CD14-positive monocyte (primary cell): ENCODE data around the gene ABCG2. TPM values are rescaled to one million over a fixed set of nuclear protein-coding genes. Genes with fewer than 3 reads are reported as not detected.

Experiments
- DNase-seq, 3 donors: peaks; one replicate each; pipeline ENCODE4 v3.0.0-alpha.2; 2011 to 2022
- H2AFZ ChIP-seq: 2 replicates; pipeline ENCODE4 v1.6.0; 2012; ENCODE audit warnings: mild to moderate bottlenecking, low read depth, low read length, inconsistent platforms; ENCODE audit not compliant: insufficient read depth, poor library complexity, severe bottlenecking
- H3K27ac ChIP-seq, 2 donors: 1 replicate in 1 of 2; 2 replicates in 1 of 2; pipeline ENCODE4 v1.5.1; 2012 to 2013; ENCODE audit warnings: low read length in 2 of 2, control low read depth in 1 of 2, inconsistent platforms in 1 of 2, low read depth in 1 of 2, mild to moderate bottlenecking in 1 of 2
- H3K27me3 ChIP-seq, 2 donors: one replicate each; pipeline versions ENCODE4 v1.6.0 to v1.6.1; 2011 to 2013; ENCODE audit warnings: low read length in 2 of 2; ENCODE audit not compliant: control insufficient read depth in 2 of 2, insufficient read depth in 2 of 2
- H3K36me3 ChIP-seq, 2 donors: replicated peaks in 1 of 2; 1 replicate in 1 of 2; 2 replicates in 1 of 2; pipeline versions ENCODE4 v1.5.1 to v1.6.1; 2012 to 2013; ENCODE audit warnings: low read length in 2 of 2, control low read depth in 1 of 2, inconsistent platforms in 1 of 2, mild to moderate bottlenecking in 1 of 2; ENCODE audit not compliant: insufficient read depth in 2 of 2, control insufficient read depth in 1 of 2
- H3K4me1 ChIP-seq, 2 donors: 1 replicate in 1 of 2; 2 replicates in 1 of 2; pipeline versions ENCODE4 v1.5.1 to v1.6.1; 2012 to 2013; ENCODE audit warnings: low read length in 2 of 2, control low read depth in 1 of 2, inconsistent platforms in 1 of 2, mild to moderate bottlenecking in 1 of 2, moderate library complexity in 1 of 2; ENCODE audit not compliant: insufficient read depth in 2 of 2, control insufficient read depth in 1 of 2
- H3K4me2 ChIP-seq: replicated peaks from 2 replicates; pipeline ENCODE3; 2012; ENCODE audit warnings: low read length, moderate library complexity, mild to moderate bottlenecking; ENCODE audit not compliant: poor library complexity, severe bottlenecking; ENCODE audit errors: extremely low read depth
- H3K4me3 ChIP-seq, 3 experiments: fragments of 200-600 bp in 1 of 3; sonication (generic) in 1 of 3; replicated peaks in 1 of 3; 1 replicate in 2 of 3; 2 replicates in 1 of 3; pipeline ENCODE4 v1.5.1; 2011 to 2013; ENCODE audit warnings: low read length in 3 of 3, mild to moderate bottlenecking in 3 of 3, control low read depth in 2 of 3, low read depth in 2 of 3, inconsistent platforms in 1 of 3, moderate library complexity in 1 of 3
- H3K79me2 ChIP-seq: 2 replicates; pipeline ENCODE4 v1.6.0; 2012; ENCODE audit warnings: mild to moderate bottlenecking, control low read depth, inconsistent platforms, low read length, moderate library complexity; ENCODE audit not compliant: insufficient read depth
- H3K9ac ChIP-seq: 2 replicates; pipeline ENCODE4 v1.6.0; 2017; ENCODE audit warnings: low read length, mild to moderate bottlenecking; ENCODE audit not compliant: insufficient read depth, poor library complexity, severe bottlenecking
- H3K9me3 ChIP-seq, 2 donors: replicated peaks in 1 of 2; 1 replicate in 1 of 2; 2 replicates in 1 of 2; pipeline versions ENCODE4 v1.5.1 to v1.6.1; 2012 to 2013; ENCODE audit warnings: low read length in 2 of 2, control low read depth in 1 of 2; ENCODE audit not compliant: control insufficient read depth in 1 of 2, insufficient read depth in 1 of 2
- H4K20me1 ChIP-seq: 2 replicates; pipeline ENCODE4 v1.6.0; 2012; ENCODE audit warnings: mild to moderate bottlenecking, low read length, control low read depth, moderate library complexity; ENCODE audit not compliant: insufficient read depth
- H3K27ac Mint-ChIP-seq, 7 donors: one replicate each; pipeline ENCODE4 v1.8.0; 2020; ENCODE audit warnings: mild to moderate bottlenecking in 7 of 7, mixed read lengths in 7 of 7, moderate library complexity in 6 of 7, inconsistent platforms in 2 of 7
- H3K27me3 Mint-ChIP-seq, 3 donors: one replicate each; pipeline ENCODE4 v1.8.0; 2021 to 2022; ENCODE audit warnings: low read depth in 3 of 3, mild to moderate bottlenecking in 3 of 3, mixed read lengths in 3 of 3, moderate library complexity in 3 of 3, inconsistent platforms in 1 of 3
- H3K36me3 Mint-ChIP-seq, 2 donors: one replicate each; pipeline ENCODE4 v1.8.0; 2020; ENCODE audit warnings: mixed read lengths in 2 of 2, inconsistent platforms in 1 of 2, mild to moderate bottlenecking in 1 of 2
- H3K4me1 Mint-ChIP-seq: one replicate; pipeline ENCODE4 v1.8.0; 2020; ENCODE audit warnings: mild to moderate bottlenecking, mixed read lengths
- H3K4me3 Mint-ChIP-seq, 2 donors: one replicate each; pipeline ENCODE4 v1.8.0; 2020; ENCODE audit warnings: mild to moderate bottlenecking in 2 of 2, mixed read lengths in 2 of 2, moderate library complexity in 1 of 2
- H3K9me3 Mint-ChIP-seq, 7 donors: one replicate each; pipeline ENCODE4 v1.8.0; 2020 to 2022; ENCODE audit warnings: mixed read lengths in 7 of 7, mild to moderate bottlenecking in 6 of 7, moderate library complexity in 6 of 7, inconsistent platforms in 2 of 7
- WGBS: methylation state at CpG from one replicate; pipeline ENCODE4 v1.1.5; 2013; ENCODE audit warnings: missing lambda C conversion rate; ENCODE audit not compliant: insufficient coverage; 5-methylcytosine and 5-hydroxymethylcytosine counted together
- intact Hi-C, 2 donors: fragments of 100-400 bp; cut with micrococcal nuclease; formaldehyde crosslinking; loops; one replicate each; pipeline versions ENCODE4 v1.15.0 to v1.15.1; 2023
- polyA plus RNA-seq, 3 donors: library from polyadenylated mRNA; depleted of rRNA in 1 of 3; unstranded in 2 of 3; stranded (reverse) in 1 of 3; fragments of 300-500 nt in 2 of 3; fragments of >200 nt in 1 of 3; fragmentation: Illumina TruSeq in 2 of 3; gene quantifications; 1 replicate in 2 of 3; 2 replicates in 1 of 3; pipeline ENCODE4 v1.2.3, GENCODE V29; 2012 to 2021
- TF ChIP-seq, protein P1 (sequence below): fragments of 200-600 bp; IDR thresholded peaks from one replicate; pipeline ENCODE4 v1.8.0; 2022; ENCODE audit warnings: antibody characterized with exemption, mild to moderate bottlenecking

Gene ABCG2
- polyA plus RNA-seq, 3 donors = not detected

DNA sequence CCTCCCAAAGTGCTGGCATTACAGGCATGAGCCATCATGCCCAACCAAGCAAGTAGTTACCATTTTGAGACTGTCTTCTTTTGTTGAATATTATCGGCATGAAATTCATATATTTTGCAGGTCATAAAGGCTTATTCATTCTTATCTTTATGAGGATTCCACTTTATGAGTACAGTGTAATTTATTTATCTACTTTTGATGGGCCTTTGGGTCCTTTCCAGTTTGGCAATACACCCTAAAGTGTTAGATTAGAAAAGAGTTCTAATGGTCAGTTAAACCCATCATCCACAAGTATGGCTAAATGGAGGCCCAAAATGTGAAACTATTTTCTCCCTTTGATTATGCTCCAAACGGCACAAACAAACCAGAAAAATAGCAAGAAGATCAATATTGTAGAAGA is 10.9 kb upstream of the ABCG2 start:
- intact Hi-C loops = no loop called here
- Histone ChIP-seq H3K27me3 (no peaks in the 10 kb centered on the region), H3K4me3 (no peak overlapping the region), H3K36me3 (no peaks in the 10 kb centered on the region), H3K4me2 (no peak overlapping the region), H3K79me2 (no peaks in the 10 kb centered on the region), H3K9ac (no peak overlapping the region), H3K27ac (no peak overlapping the region), H4K20me1 (no peaks in the 10 kb centered on the region), H2AFZ (no peak overlapping the region), H3K9me3 (peaks cover 6 to 7% of the 10 kb centered on the region in 2 donors), H3K4me1 (no peaks in the 10 kb centered on the region)
- Mint-ChIP-seq H3K27ac (no peak overlapping the region), H3K36me3 (no peaks in the 10 kb centered on the region), H3K9me3 (peaks cover 6 to 14% (median 9%) of the 10 kb centered on the region in 7 donors), H3K4me1 (peaks cover 2% of the 10 kb centered on the region), H3K4me3 (no peak overlapping the region), H3K27me3 (no peaks in the 10 kb centered on the region)
- DNase-seq = no peak
- WGBS = no CpG with 5 or more reads among the region's 2 CpGs
- TF ChIP-seq, protein P1, sequence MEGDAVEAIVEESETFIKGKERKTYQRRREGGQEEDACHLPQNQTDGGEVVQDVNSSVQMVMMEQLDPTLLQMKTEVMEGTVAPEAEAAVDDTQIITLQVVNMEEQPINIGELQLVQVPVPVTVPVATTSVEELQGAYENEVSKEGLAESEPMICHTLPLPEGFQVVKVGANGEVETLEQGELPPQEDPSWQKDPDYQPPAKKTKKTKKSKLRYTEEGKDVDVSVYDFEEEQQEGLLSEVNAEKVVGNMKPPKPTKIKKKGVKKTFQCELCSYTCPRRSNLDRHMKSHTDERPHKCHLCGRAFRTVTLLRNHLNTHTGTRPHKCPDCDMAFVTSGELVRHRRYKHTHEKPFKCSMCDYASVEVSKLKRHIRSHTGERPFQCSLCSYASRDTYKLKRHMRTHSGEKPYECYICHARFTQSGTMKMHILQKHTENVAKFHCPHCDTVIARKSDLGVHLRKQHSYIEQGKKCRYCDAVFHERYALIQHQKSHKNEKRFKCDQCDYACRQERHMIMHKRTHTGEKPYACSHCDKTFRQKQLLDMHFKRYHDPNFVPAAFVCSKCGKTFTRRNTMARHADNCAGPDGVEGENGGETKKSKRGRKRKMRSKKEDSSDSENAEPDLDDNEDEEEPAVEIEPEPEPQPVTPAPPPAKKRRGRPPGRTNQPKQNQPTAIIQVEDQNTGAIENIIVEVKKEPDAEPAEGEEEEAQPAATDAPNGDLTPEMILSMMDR = no peak

DNA sequence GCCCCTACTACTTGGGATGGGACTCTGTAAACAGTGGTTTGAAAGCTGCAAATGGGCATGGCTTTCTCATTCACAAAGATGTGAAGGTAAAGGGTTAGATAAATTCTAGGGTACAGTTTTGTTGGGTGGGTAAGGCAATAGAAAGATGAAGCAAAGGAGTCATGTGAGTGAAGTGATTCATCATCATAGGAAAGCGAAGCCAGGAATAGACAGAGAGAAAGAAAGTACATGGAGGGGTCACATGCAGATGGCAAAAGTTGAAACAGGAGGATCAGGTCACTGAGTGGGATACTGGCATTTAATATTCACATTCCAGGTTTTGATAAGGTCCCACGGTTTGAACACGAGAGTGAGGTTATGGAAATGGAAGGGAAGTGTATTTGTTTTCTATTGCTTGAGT is 8.2 kb upstream of the ABCG2 start:
- H3K9me3 ChIP-seq = peaks cover 15 to 18% of the 10 kb centered on the region in 2 donors
- TF ChIP-seq, protein P1 = no peak
- H3K4me1 ChIP-seq = no peaks in the 10 kb centered on the region
- H3K4me1 Mint-ChIP-seq = peaks cover 2% of the 10 kb centered on the region
- H3K4me2 ChIP-seq = no peak overlapping the region
- no peaks in the 10 kb centered on the region for H4K20me1 ChIP-seq
- H3K36me3 ChIP-seq = no peaks in the 10 kb centered on the region
- H3K4me3 Mint-ChIP-seq = no peak overlapping the region
- no peak overlapping the region for H3K27ac ChIP-seq
- H3K27me3 ChIP-seq = no peaks in the 10 kb centered on the region
- DNase-seq = no peak
- WGBS = 76% methylated on average over 1 of the region's 3 CpGs
- H3K9me3 Mint-ChIP-seq = peaks cover 15 to 25% (median 20%) of the 10 kb centered on the region in 7 donors
- no peaks in the 10 kb centered on the region for H3K36me3 Mint-ChIP-seq
- no peaks in the 10 kb centered on the region for H3K27me3 Mint-ChIP-seq
- no peak overlapping the region for H3K27ac Mint-ChIP-seq
- no peak overlapping the region for H3K4me3 ChIP-seq
- intact Hi-C loops = no loop called here
- no peak overlapping the region for H3K9ac ChIP-seq
- no peaks in the 10 kb centered on the region for H3K79me2 ChIP-seq
- no peak overlapping the region for H2AFZ ChIP-seq
